GM04504 (cell line): ENCODE results near the gene FANCF.

Experiments
- DNase-seq: peaks from one replicate; pipeline ENCODE4 v3.0.0-alpha.2; 2012; ENCODE audit warnings: low read depth

Gene FANCF

DNA sequence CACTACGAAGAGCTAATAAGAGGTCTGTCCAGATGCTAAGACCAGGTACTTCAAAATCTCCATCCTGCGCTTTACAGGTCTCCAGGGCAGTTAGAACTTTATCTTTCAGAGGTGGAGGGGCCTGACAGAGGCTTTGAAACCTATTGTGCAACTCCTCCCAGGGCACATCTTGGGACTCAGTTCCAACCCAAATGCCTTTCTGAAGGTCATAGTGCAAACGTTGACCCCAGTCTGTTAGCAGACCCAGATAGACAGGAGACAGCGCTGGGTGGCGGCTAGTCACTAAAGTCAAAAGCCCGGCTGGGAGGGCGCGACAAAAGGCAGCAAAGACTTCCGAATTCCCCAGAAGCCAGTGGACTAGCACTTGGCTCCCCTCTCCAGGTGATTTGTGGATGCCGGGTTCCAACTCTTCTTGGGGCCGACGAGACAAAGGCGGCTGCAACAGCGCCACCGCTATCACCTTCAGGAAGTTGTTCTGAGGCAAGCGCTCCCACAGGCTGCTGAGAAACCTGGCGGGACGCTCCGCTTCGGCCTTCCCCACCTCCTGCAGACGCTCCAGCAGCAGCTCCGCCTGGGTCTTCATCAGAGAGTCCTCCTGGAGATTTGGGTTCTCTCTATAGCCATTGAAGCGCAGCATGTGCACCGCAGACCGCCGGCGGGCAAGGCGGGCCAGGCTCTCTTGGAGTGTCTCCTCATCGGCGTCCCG, 728 bp downstream of the FANCF start:
- DNase-seq: peak; percentile 28

DNA sequence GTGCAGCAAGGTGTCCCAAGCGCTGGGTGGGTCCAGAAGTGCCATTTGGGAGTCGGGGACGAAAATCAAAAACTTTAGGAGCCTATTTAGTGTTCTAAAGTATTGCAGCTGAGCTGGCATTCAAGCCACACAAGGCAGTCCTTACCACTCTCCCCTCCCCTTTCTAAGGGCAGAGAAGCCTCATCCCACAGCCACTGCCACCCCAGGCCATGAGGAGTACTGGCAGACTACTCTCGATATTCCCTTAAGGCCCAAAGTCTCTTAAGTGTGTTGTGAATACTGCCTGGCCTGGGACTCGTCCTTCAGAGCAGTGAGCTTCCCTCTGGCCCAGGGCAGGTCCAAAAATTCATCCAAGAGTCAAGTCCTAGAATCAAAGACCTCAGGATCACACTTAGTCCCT, 7.8 kb downstream of the FANCF start:
- no peak for DNase-seq

DNA sequence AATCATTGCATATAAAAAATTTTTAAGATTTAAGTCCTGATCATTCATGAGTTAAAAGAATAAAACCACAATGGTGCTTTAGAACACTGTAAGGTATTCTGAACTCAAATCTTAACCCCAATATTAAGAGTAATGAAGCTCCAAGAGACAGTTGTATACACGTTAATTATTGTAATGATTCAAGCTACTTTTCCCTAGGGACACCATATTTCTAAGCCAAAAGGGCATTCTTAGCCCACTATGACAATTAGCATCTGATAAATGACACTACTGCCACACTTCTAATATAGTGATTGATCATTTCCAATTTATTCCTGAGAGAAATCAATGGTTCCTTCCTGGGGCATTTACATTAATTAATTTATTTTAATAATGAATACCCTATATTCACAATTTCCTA, 21.7 kb downstream of the FANCF start:
- no peak for DNase-seq

DNA sequence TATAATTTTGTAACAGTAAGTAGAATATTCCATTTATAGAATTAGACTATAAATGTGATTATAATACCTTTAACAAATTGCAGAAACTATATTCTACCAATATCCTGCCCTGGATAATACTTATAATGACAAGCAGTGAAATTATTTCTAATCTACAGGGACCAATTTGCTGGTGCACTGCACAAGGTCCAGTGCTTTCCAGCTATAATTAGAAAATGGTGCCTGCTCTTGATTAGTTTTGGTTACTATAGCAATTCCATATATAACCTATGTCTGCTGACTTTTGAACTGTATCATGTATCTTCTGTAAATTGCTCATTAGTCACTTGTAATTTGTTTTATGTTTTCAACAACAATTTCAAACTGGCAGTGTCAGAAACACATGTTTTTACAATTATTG, 23.1 kb downstream of the FANCF start:
- no peak for DNase-seq

DNA sequence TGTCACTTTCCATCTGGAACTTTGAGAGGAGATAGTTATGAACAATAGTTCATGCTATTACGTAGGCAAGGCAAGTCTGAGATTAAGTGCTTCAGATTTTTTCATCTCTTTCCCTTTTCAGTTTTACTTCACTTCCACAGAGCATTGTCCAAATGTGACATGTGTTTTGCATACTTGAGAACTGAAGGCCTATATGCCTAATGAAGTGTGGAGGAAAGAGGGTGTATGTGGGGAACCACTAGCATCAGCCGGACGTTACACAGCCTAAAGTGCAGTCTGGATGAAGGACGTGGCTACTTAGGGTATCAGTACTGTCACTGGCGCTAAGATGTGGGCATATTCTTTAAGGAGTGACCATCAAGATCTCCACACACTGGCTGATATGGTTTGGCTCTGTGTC, 26.2 kb downstream of the FANCF start:
- no peak for DNase-seq

DNA sequence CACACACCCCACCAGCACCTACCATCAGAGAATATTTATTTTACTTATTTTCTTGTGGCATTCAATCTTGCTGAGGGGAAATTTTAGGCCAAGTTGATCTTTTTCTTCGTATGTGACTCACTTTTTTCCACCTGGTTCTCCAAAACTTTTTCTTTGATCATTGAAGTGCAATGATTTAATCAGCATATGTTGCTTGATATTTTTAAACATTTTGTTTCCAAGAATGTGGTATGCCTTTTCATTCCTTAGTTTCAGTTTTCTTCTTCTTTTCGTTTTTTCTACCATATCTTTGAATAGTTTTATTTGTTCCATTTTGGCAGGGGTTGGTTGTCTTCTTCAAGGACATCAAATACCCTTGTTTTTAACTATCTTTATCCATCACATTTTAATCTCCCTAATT, 28.6 kb downstream of the FANCF start:
- DNase-seq: no peak

DNA sequence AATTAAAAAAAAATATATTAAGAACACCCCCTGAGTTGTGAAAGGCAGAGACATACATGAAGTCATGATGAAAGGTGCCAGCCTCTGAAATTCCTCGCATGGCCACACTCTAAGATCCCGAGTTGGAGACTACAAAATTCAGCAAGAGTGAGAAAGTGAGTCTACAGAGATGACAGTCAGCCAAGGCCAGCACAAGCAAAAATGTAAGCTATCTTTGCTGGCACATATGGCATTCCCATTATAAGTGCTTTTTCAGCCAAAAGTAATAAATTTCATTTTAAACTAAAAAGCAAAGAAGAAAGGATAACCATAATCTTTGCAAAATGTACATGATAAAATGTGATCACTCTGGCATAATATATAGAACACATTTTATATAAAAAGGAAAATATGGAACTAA, 40.6 kb downstream of the FANCF start:
- no peak for DNase-seq

DNA sequence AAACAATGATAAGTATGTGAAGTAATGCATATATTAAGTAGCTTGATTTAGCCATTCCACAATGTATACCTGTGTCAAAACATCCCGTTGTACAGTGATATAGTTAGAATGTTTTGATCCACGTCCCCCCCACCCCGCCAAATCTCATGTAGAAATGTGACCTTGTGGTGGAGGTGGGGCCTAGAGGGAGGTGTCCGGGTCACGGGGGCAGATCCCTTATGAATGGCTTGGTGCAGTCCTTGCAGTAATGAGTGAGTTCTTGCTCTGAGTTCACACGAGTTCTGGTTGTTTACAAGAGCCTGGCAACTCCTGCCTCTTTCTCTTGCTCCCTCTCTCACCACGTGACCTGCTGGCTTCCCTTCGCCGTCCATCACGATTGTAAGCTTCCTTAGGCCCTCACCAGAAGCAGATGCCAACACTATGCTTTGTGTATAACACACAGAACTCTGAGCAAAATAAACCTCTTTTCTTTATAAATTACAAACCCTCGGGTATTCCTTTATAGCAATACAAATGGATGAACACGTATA, 41.6 kb downstream of the FANCF start:
- DNase-seq: no peak

DNA sequence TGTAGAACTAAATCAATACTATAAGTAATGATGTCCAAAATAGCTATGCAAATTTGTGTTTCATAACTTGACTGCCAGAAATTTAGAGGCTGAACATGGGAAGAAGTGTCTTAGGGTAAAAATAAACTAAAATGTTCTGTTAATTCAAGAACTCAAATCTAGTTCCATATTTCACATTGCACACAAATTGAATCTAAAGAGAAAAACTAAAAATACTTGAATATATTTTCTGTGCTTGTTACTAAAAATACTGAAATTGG, 43.5 kb downstream of the FANCF start:
- DNase-seq: no peak

DNA sequence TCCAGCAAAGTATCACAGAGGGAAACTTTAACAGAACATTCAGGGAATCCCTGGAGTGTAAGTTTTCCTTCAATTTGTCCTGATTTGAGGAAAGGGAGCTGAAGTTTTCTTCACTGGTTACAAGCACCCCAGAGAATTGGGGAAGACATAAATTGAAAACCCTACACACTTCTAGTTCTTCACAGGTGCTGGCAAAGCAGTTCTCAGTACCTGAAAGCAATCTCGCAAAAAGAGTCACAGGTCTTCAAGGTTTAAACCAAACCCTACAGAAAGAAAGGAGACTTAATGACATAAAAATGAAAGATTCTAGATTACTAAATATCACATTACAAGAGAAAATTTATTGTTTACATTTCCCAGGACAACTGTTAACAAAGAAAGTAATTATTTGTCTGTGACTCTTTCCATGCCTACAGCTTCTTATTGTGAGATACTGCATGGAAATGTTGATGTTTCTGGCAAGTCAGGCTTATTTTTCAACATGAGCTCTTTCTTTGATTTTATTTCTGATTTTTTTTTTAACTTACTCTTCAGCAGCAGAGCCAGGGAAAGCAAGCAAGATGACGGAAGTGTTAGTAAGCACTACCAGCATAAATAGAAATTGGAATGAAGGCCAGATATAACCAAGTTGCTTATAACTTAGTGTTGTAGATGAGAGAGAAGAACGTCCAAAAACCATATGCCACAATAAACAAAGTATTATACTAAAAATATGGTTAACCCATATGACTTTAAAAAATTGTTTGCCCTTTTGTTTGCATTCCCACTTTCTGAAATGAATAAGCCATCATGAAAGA, 44.1 kb downstream of the FANCF start:
- DNase-seq: no peak

DNA sequence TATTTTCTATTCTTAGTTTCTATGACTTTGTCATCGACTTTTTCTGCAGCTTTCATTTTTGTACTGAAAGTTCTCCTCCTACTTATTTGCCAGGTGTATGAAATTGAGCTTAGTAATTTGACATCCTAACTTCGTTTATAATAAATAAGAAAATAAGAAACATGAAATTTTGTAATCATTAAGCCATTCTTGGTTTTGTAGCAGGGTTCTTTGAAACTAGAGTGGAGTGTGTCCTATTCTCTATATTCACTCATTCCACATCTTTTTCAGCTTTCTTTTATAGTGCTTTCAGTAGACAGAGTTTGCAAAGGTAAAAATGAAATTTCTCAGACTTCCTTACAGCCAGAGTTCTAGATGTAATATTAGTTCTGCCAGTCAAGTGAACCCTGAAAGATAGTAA, 47.8 kb downstream of the FANCF start:
- no peak for DNase-seq
